ENCODE results near the gene PLEKHM2. TPM values are rescaled to one million over a fixed set of nuclear protein-coding genes. Genes with fewer than 3 reads are reported as not detected.

Gene PLEKHM2
- total RNA-seq, 4 donors from 2014 or later = 34.6 to 57.9 (median 42.4) TPM

GRCh38 chr1:15728937-15729657 is 45.0 kb downstream of the PLEKHM2 start:
- Histone ChIP-seq H3K27ac (peak overlapping the region in 1 of 4 donors; percentile 20), H3K4me3 (no peak overlapping the region), H3K27me3 (no peaks in the 10 kb centered on the region), H3K36me3 (peaks cover 63 to 100% (median 91%) of the 10 kb centered on the region in 3 donors), H3K4me1 (peaks cover 0 to 17% (median 10%) of the 10 kb centered on the region in 3 donors), H3K9me3 (no peaks in the 10 kb centered on the region)
- 73 to 85% methylated on average over 3 to 8 of the region's 22 CpGs for WGBS, 2 donors
- TF ChIP-seq POLR2A (IDR thresholded peaks at IDR 0.05) = no peak
- TF ChIP-seq CTCF (IDR thresholded peaks at IDR 0.05) = no peak
- intact Hi-C loops (cut with DNase I) = no loop called here
- no peak for DNase-seq

- no peak overlapping the region for H3K27ac ChIP-seq
- H3K27me3 ChIP-seq = no peaks in the 10 kb centered on the region
- no peak for TF ChIP-seq POLR2A (IDR thresholded peaks at IDR 0.05)
- TF ChIP-seq CTCF (IDR thresholded peaks at IDR 0.05) = no peak
- 83 to 86% methylated on average over 1 to 8 of the region's 16 CpGs for WGBS, 2 donors
- no peak for DNase-seq
- no peaks in the 10 kb centered on the region for H3K9me3 ChIP-seq
- H3K4me1 ChIP-seq = peaks cover 7 to 30% (median 17%) of the 10 kb centered on the region in 3 donors
- H3K4me3 ChIP-seq = no peak overlapping the region
- peaks cover 72 to 99% (median 84%) of the 10 kb centered on the region in 3 donors for H3K36me3 ChIP-seq
- intact Hi-C loops (cut with DNase I) = no loop called here
Measured at GRCh38 chr1:15730423-15730822, 46.3 kb downstream of the PLEKHM2 start.

- no peak for DNase-seq
- H3K27me3 ChIP-seq = no peaks in the 10 kb centered on the region
- no peak overlapping the region for H3K4me3 ChIP-seq
- peaks cover 72 to 94% (median 80%) of the 10 kb centered on the region in 3 donors for H3K36me3 ChIP-seq
- peaks cover 13 to 36% (median 22%) of the 10 kb centered on the region in 3 donors for H3K4me1 ChIP-seq
- H3K9me3 ChIP-seq = no peaks in the 10 kb centered on the region
- no peak overlapping the region for H3K27ac ChIP-seq
- TF ChIP-seq POLR2A (IDR thresholded peaks at IDR 0.05) (no peak), CTCF (IDR thresholded peaks at IDR 0.05) (no peak)
- WGBS, 2 donors = 100% methylated on average over 2 of the region's 16 CpGs; no CpG with 5 or more reads in 1 of the 2 donors
- intact Hi-C loops (cut with DNase I) = no loop called here
Measured at GRCh38 chr1:15730936-15731335, 46.8 kb downstream of the PLEKHM2 start.

- TF ChIP-seq CTCF (IDR thresholded peaks at IDR 0.05) (no peak), POLR2A (IDR thresholded peaks at IDR 0.05) (no peak)
- WGBS, 2 donors = 94 to 97% methylated on average over 7 of the region's 39 CpGs
- Histone ChIP-seq H3K27me3 (no peaks in the 10 kb centered on the region), H3K9me3 (no peaks in the 10 kb centered on the region), H3K36me3 (peaks cover 64 to 83% (median 72%) of the 10 kb centered on the region in 3 donors), H3K4me1 (peaks cover 23 to 46% (median 32%) of the 10 kb centered on the region in 3 donors), H3K4me3 (no peak overlapping the region), H3K27ac (no peak overlapping the region)
- intact Hi-C loops (cut with DNase I) = no loop called here
- no peak for DNase-seq
Measured at GRCh38 chr1:15731735-15732685, 47.9 kb downstream of the PLEKHM2 start.
